Measurements from ENCODE around the gene KLK2. TPM values are rescaled to one million over a fixed set of nuclear protein-coding genes. Genes with fewer than 3 reads are reported as not detected.

The KLK2 gene
- total RNA-seq, 1 experiment from 2014 or later: not detected

- ChIA-PET POLR2A (ENCODE audit: unreplicated experiment) (no interaction called here), CTCF (no interaction called here)
- BruUV-seq (replicated peaks): no TSS peak
- TF ChIP-seq EZH2phosphoT487 (IDR thresholded peaks at IDR 0.05; ENCODE audit: borderline replicate concordance, low read length): no peak
- no peak for TF ChIP-seq CTCF (conservative IDR thresholded peaks at IDR 0.05; ENCODE audit: low read depth, low read length)
- TF ChIP-seq EZH2 (IDR thresholded peaks at IDR 0.05; ENCODE audit: low read length, unreplicated experiment): no peak
- Histone ChIP-seq H3K79me2 (ENCODE audit: low read length) (no peaks in the 10 kb centered on the region), H3K9me3 (ENCODE audit: low read length) (no peaks in the 10 kb centered on the region), H2AFZ (ENCODE audit: low read length) (no peak overlapping the region), H3K4me3 (ENCODE audit: low read length) (no peak overlapping the region), H3F3A (ENCODE audit: low read length, unreplicated experiment) (no peaks in the 10 kb centered on the region), H4K20me1 (ENCODE audit: low read length) (no peaks in the 10 kb centered on the region), H3K27me3 (ENCODE audit: low read length) (peaks cover 92% of the 10 kb centered on the region), H3K9me2 (replicated peaks; ENCODE audit: low read length) (no peaks in the 10 kb centered on the region), H3K27ac (ENCODE audit: low read length) (no peak overlapping the region), H3K36me3 (ENCODE audit: low read depth, low read length) (no peaks in the 10 kb centered on the region), H3K4me2 (ENCODE audit: low read length) (no peak overlapping the region), H3K4me1 (ENCODE audit: insufficient read depth, low read length) (no peaks in the 10 kb centered on the region), H3K9ac (ENCODE audit: low read length) (no peak overlapping the region)
- intact Hi-C loops (cut with micrococcal nuclease): no loop called here
- ATAC-seq: no peak
- DNase-seq: no peak
Measured at GRCh38 chr19:50858886-50859285, 14.4 kb upstream of the KLK2 start.

- ChIA-PET POLR2A (ENCODE audit: unreplicated experiment) (no interaction called here), CTCF (no interaction called here)
- Histone ChIP-seq H2AFZ (ENCODE audit: low read length) (no peak overlapping the region), H3K4me3 (ENCODE audit: low read length) (no peak overlapping the region), H3K4me2 (ENCODE audit: low read length) (no peak overlapping the region), H3K4me1 (ENCODE audit: insufficient read depth, low read length) (no peaks in the 10 kb centered on the region), H3K27ac (ENCODE audit: low read length) (no peak overlapping the region), H3F3A (ENCODE audit: low read length, unreplicated experiment) (no peaks in the 10 kb centered on the region), H3K79me2 (ENCODE audit: low read length) (no peaks in the 10 kb centered on the region), H3K9me3 (ENCODE audit: low read length) (no peaks in the 10 kb centered on the region), H3K9ac (ENCODE audit: low read length) (no peak overlapping the region), H3K36me3 (ENCODE audit: low read depth, low read length) (no peaks in the 10 kb centered on the region), H4K20me1 (ENCODE audit: low read length) (no peaks in the 10 kb centered on the region), H3K9me2 (replicated peaks; ENCODE audit: low read length) (no peaks in the 10 kb centered on the region), H3K27me3 (ENCODE audit: low read length) (peaks cover 92% of the 10 kb centered on the region)
- no TSS peak for BruUV-seq (replicated peaks)
- no peak for TF ChIP-seq CTCF (conservative IDR thresholded peaks at IDR 0.05; ENCODE audit: low read depth, low read length)
- TF ChIP-seq EZH2 (IDR thresholded peaks at IDR 0.05; ENCODE audit: low read length, unreplicated experiment): no peak
- TF ChIP-seq EZH2phosphoT487 (IDR thresholded peaks at IDR 0.05; ENCODE audit: borderline replicate concordance, low read length): no peak
- DNase-seq: no peak
- intact Hi-C loops (cut with micrococcal nuclease): no loop called here
- ATAC-seq: no peak
Measured at GRCh38 chr19:50859849-50860248, 13.4 kb upstream of the KLK2 start.

- intact Hi-C loops (cut with micrococcal nuclease): no loop called here
- Histone ChIP-seq H3K79me2 (ENCODE audit: low read length) (no peaks in the 10 kb centered on the region), H3K4me2 (ENCODE audit: low read length) (no peak overlapping the region), H3K36me3 (ENCODE audit: low read depth, low read length) (no peaks in the 10 kb centered on the region), H3K27me3 (ENCODE audit: low read length) (peaks cover 89% of the 10 kb centered on the region), H2AFZ (ENCODE audit: low read length) (no peak overlapping the region), H3K4me3 (ENCODE audit: low read length) (no peak overlapping the region), H3F3A (ENCODE audit: low read length, unreplicated experiment) (no peaks in the 10 kb centered on the region), H3K4me1 (ENCODE audit: insufficient read depth, low read length) (no peaks in the 10 kb centered on the region), H4K20me1 (ENCODE audit: low read length) (no peaks in the 10 kb centered on the region), H3K9me2 (replicated peaks; ENCODE audit: low read length) (no peaks in the 10 kb centered on the region), H3K27ac (ENCODE audit: low read length) (no peak overlapping the region), H3K9ac (ENCODE audit: low read length) (no peak overlapping the region), H3K9me3 (ENCODE audit: low read length) (no peaks in the 10 kb centered on the region)
- ATAC-seq (peak; percentile 24; the same call in 1 of the 2 replicates), DNase-seq (peak; percentile 69)
- no peak for TF ChIP-seq CTCF (conservative IDR thresholded peaks at IDR 0.05; ENCODE audit: low read depth, low read length)
- no peak for TF ChIP-seq EZH2 (IDR thresholded peaks at IDR 0.05; ENCODE audit: low read length, unreplicated experiment)
- no peak for TF ChIP-seq EZH2phosphoT487 (IDR thresholded peaks at IDR 0.05; ENCODE audit: borderline replicate concordance, low read length)
- CTCF ChIA-PET: no interaction called here
- POLR2A ChIA-PET (ENCODE audit: unreplicated experiment): no interaction called here
- no TSS peak for BruUV-seq (replicated peaks)
Measured at GRCh38 chr19:50861010-50861409, 12.2 kb upstream of the KLK2 start.
